ENCODE results near the gene SLC6A18.

- TF ChIP-seq POLR2AphosphoS5 (IDR thresholded peaks at IDR 0.05; ENCODE audit: borderline replicate concordance, low read depth, low read length) (no peak), EZH2 (IDR thresholded peaks at IDR 0.05) (no peak), FOXP2 (optimal IDR thresholded peaks at IDR 0.05; ENCODE audit: control extremely low read depth, extremely low read length, insufficient read depth) (no peak)
These were observed 67.8 kb downstream of the SLC6A18 start for GRCh38 chr5:1292846-1293415.

Measured in SK-N-MC (cell line).